Smooth muscle cell of the brain vasculature (primary cell): ENCODE measurements around the gene PLXNA4.
"Not testable (repeated sequence)": the region's sequence is repeated elsewhere in the genome, so short reads cannot be mapped to it uniquely, and the experiment has no call there.

Source experiments
- DNase-seq: peaks from one replicate; pipeline ENCODE4 v3.0.0-alpha.2; 2012; ENCODE audit warnings: low read depth, low spot score

Gene PLXNA4

GRCh38 chr7:132390049-132390448 lies 186.2 kb downstream of the PLXNA4 start:
- not testable (repeated sequence) for DNase-seq

- DNase-seq = no peak
Observed at GRCh38 chr7:132388688-132389087, 187.6 kb downstream of the PLXNA4 start.

GRCh38 chr7:132387596-132387995 lies 188.7 kb downstream of the PLXNA4 start:
- no peak for DNase-seq

GRCh38 chr7:132386201-132386681 lies 190.0 kb downstream of the PLXNA4 start:
- no peak for DNase-seq

- DNase-seq = no peak
Observed at GRCh38 chr7:132383962-132384361, 192.3 kb downstream of the PLXNA4 start.

- DNase-seq = no peak
Observed at GRCh38 chr7:132381742-132382472, 194.4 kb downstream of the PLXNA4 start.

- no peak for DNase-seq
Observed at GRCh38 chr7:132380059-132380458, 196.2 kb downstream of the PLXNA4 start.

- DNase-seq = no peak
Observed at GRCh38 chr7:132379292-132379691, 197.0 kb downstream of the PLXNA4 start.

GRCh38 chr7:132377703-132378584 lies 198.3 kb downstream of the PLXNA4 start:
- no peak for DNase-seq

GRCh38 chr7:132377015-132377414 lies 199.3 kb downstream of the PLXNA4 start:
- no peak for DNase-seq

- no peak for DNase-seq
Observed at GRCh38 chr7:132376361-132377013, 199.8 kb downstream of the PLXNA4 start.

- DNase-seq = no peak
Observed at GRCh38 chr7:132373879-132374278, 202.4 kb downstream of the PLXNA4 start.

- no peak for DNase-seq
Observed at GRCh38 chr7:132373041-132373440, 203.2 kb downstream of the PLXNA4 start.

- no peak for DNase-seq
Observed at GRCh38 chr7:132371948-132372347, 204.3 kb downstream of the PLXNA4 start.

- no peak for DNase-seq
Observed at GRCh38 chr7:132368246-132368900, 207.9 kb downstream of the PLXNA4 start.

- no peak for DNase-seq
Observed at GRCh38 chr7:132367795-132368194, 208.5 kb downstream of the PLXNA4 start.

- no peak for DNase-seq
Observed at GRCh38 chr7:132367004-132367403, 209.3 kb downstream of the PLXNA4 start.

GRCh38 chr7:132364226-132364625 lies 212.0 kb downstream of the PLXNA4 start:
- DNase-seq = no peak

- no peak for DNase-seq
Observed at GRCh38 chr7:132362059-132362458, 214.2 kb downstream of the PLXNA4 start.

- no peak for DNase-seq
Observed at GRCh38 chr7:132361146-132361545, 215.1 kb downstream of the PLXNA4 start.

GRCh38 chr7:132359743-132360142 lies 216.5 kb downstream of the PLXNA4 start:
- no peak for DNase-seq

- no peak for DNase-seq
Observed at GRCh38 chr7:132355048-132355447, 221.2 kb downstream of the PLXNA4 start.
